Astrocyte (in vitro differentiated cells and primary cell): Measurements from ENCODE around the gene INIP.

Experiments used
- CTCF ChIP-seq: IDR thresholded peaks from 2 replicates; pipeline ENCODE4 v1.5.1; 2011; ENCODE audit warnings: low read depth, mild to moderate bottlenecking, inconsistent platforms, low read length, moderate library complexity; ENCODE audit not compliant: insufficient read depth
- EZH2 ChIP-seq: IDR thresholded peaks from 2 replicates; pipeline ENCODE4 v1.6.1; 2012; ENCODE audit warnings: mild to moderate bottlenecking, low read length, inconsistent platforms; ENCODE audit not compliant: insufficient read depth

GRCh38 chr9:112755675-112756074 is 37.8 kb upstream of the INIP start:
- no peak for TF ChIP-seq CTCF
- TF ChIP-seq EZH2, result no peak
